LNCaP clone FGC (cell line): ENCODE results near the gene TSLP.

ENCODE experiments used
- DNase-seq: peaks from one replicate; pipeline ENCODE4 v3.0.0-alpha.2; 2011; ENCODE audit warnings: low read depth
- H3K4me3 ChIP-seq: 2 replicates; pipeline ENCODE4 v1.5.1; 2011; ENCODE audit warnings: mild to moderate bottlenecking, low read depth, low read length, control low read depth
- CTCF ChIP-seq: IDR thresholded peaks from 2 replicates; pipeline ENCODE4 v1.5.1; 2012; ENCODE audit warnings: mild to moderate bottlenecking; ENCODE audit not compliant: control insufficient read depth, insufficient read depth; ENCODE audit errors: extremely low read depth

TSLP gene

GRCh38 chr5:111071413-111071812 lies at the start of gene TSLP:
TSLP (plus strand) TSS chr5:111071713; CDS start chr5:111071891, 178 bp downstream.
- no peak for TF ChIP-seq CTCF
- H3K4me3 ChIP-seq, result peak within 1 kb of the TSS; percentile 47; the same call in 1 of the 2 replicates
- no peak for DNase-seq

GRCh38 chr5:111022301-111022700 lies 49.2 kb upstream of the TSLP start:
- no peak for DNase-seq
- H3K4me3 ChIP-seq, result no peak overlapping the region
- TF ChIP-seq CTCF, result no peak

GRCh38 chr5:111028865-111029264 lies 42.6 kb upstream of the TSLP start:
- H3K4me3 ChIP-seq, result no peak overlapping the region
- DNase-seq, result no peak
- no peak for TF ChIP-seq CTCF

DNA sequence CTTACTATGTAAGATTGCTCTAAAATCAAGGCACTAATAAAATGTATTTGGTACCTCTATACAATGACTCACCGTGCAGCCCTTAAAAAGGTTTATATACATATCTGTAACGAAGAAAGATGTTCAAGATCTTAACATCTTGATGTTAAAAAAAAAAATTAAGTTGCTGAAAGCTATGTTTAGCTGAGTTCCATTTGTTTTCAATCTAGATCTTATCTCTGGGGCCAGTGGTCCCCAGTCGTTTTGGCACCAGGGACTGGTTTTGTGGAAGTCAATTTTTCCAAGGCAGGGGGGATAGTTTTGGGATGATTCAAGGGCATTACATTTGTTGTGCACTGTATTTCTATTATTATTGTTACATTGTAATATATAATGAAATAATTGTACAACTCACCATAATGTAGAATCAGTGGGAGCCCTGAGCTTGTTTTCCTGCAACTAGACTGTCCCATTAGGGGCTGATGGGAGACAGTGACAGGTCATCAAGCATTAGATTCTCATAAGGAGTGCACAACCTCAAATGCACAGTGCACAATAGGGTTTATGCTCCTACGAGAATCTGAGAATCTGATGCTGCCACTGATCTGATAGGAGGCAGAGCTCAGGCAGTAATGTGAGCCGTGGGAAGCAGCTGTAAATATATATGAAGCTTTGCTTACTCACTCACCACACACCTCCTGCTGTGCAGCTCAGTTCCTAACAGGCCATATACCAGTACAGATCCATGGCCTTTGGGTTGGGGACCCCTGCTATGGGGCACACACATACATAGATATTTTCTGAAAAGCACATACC lies 27.6 kb upstream of the TSLP start:
- no peak for TF ChIP-seq CTCF
- no peak for DNase-seq
- no peak overlapping the region for H3K4me3 ChIP-seq

- no peak overlapping the region for H3K4me3 ChIP-seq
- DNase-seq, result no peak
- TF ChIP-seq CTCF, result no peak
Measured at GRCh38 chr5:111058064-111058463, 13.4 kb upstream of the TSLP start.

GRCh38 chr5:111060169-111060568 lies 11.3 kb upstream of the TSLP start:
- no peak for TF ChIP-seq CTCF
- no peak overlapping the region for H3K4me3 ChIP-seq
- DNase-seq, result no peak

DNA sequence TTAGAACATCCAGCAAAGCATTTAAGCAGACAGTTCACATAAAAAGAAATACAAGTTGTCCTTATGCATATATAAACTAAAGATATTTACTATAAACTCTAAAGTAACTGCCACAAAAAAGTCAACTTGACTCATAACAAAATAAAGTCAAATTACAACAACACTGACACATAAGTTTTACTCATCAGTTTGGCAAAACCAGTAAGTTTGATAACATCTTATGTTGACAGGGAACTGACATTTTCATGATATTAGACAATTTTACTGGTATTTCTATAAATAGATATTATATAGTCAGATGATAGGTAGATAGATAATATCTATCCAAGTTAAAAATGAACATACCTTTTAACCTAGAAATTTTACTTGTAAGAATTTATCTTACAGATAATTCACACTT lies 9.9 kb upstream of the TSLP start:
- TF ChIP-seq CTCF, result no peak
- H3K4me3 ChIP-seq, result no peak overlapping the region
- peak; percentile 22 for DNase-seq
